HG03103 (cell line): ENCODE data around the gene EIF1.
"Not testable (repeated sequence)": the region's sequence is repeated elsewhere in the genome, so short reads cannot be mapped to it uniquely, and the experiment has no call there.

Experiments
- ATAC-seq: cut with Tn5 transposase; IDR thresholded peaks from one replicate; pipeline ENCODE4 v1.9.1; 2021; ENCODE audit warnings: low read depth; ENCODE audit not compliant: unreplicated experiment

EIF1 gene

GRCh38 chr17:41675157-41676057 is 13.3 kb upstream of the EIF1 start:
- ATAC-seq = not testable (repeated sequence)

- ATAC-seq = no peak
Observed at GRCh38 chr17:41676058-41676419, 12.6 kb upstream of the EIF1 start.

GRCh38 chr17:41678411-41678906 is 10.2 kb upstream of the EIF1 start:
- ATAC-seq = no peak

GRCh38 chr17:41678907-41679739 is 9.6 kb upstream of the EIF1 start:
- ATAC-seq = peak; percentile 52

- no peak for ATAC-seq
Observed at GRCh38 chr17:41679740-41680425, 8.8 kb upstream of the EIF1 start.

- ATAC-seq = no peak
Observed at GRCh38 chr17:41680426-41681040, 8.2 kb upstream of the EIF1 start.

- no peak for ATAC-seq
Observed at GRCh38 chr17:41681776-41682175, 6.9 kb upstream of the EIF1 start.

GRCh38 chr17:41682631-41683030 is 6.1 kb upstream of the EIF1 start:
- ATAC-seq = no peak

- no peak for ATAC-seq
Observed at GRCh38 chr17:41683441-41684007, 5.2 kb upstream of the EIF1 start.

- no peak for ATAC-seq
Observed at GRCh38 chr17:41684035-41684434, 4.7 kb upstream of the EIF1 start.

GRCh38 chr17:41685753-41686152 is 2.9 kb upstream of the EIF1 start:
- ATAC-seq = not testable (repeated sequence)

- no peak for ATAC-seq
Observed at GRCh38 chr17:41686281-41686680, 2.4 kb upstream of the EIF1 start.

- ATAC-seq = no peak
Observed at GRCh38 chr17:41687828-41688640, 651 bp upstream of the EIF1 start.

GRCh38 chr17:41689497-41690299 is 1.0 kb downstream of the EIF1 start:
- ATAC-seq = no peak

GRCh38 chr17:41690497-41690896 is 1.8 kb downstream of the EIF1 start:
- no peak for ATAC-seq

GRCh38 chr17:41691031-41691777 is 2.5 kb downstream of the EIF1 start:
- no peak for ATAC-seq

- ATAC-seq = no peak
Observed at GRCh38 chr17:41692722-41693521, 4.2 kb downstream of the EIF1 start.
